GM12801 (cell line): ENCODE data around the gene TLL2.

Experiments used
- TF ChIP-seq, protein P1 (sequence below): IDR thresholded peaks from one replicate; pipeline ENCODE4 v1.5.1; 2011; ENCODE audit warnings: control low read depth; ENCODE audit not compliant: insufficient read length; ENCODE audit errors: extremely low read depth

TLL2 gene

DNA sequence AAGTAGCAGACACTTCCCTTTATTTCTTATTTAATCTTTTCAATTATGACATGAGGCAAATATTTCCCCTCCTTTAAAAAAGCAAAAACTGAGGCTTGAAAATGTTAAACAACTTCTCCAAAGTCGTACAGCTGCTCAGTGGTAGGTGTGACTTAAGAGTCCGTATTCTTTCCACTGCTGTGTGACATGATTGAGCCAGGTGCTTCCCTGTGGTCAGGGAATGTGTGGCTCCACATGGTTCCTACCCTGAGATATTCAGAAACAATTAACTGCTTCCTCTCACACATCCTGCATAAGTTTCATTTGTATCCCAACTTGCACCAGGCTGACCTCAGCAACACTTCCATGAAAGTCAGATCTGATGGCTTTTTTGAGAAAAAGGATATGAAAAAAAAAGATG is 168.5 kb downstream of the TLL2 start:
- TF ChIP-seq, protein P1, sequence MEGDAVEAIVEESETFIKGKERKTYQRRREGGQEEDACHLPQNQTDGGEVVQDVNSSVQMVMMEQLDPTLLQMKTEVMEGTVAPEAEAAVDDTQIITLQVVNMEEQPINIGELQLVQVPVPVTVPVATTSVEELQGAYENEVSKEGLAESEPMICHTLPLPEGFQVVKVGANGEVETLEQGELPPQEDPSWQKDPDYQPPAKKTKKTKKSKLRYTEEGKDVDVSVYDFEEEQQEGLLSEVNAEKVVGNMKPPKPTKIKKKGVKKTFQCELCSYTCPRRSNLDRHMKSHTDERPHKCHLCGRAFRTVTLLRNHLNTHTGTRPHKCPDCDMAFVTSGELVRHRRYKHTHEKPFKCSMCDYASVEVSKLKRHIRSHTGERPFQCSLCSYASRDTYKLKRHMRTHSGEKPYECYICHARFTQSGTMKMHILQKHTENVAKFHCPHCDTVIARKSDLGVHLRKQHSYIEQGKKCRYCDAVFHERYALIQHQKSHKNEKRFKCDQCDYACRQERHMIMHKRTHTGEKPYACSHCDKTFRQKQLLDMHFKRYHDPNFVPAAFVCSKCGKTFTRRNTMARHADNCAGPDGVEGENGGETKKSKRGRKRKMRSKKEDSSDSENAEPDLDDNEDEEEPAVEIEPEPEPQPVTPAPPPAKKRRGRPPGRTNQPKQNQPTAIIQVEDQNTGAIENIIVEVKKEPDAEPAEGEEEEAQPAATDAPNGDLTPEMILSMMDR: no peak

DNA sequence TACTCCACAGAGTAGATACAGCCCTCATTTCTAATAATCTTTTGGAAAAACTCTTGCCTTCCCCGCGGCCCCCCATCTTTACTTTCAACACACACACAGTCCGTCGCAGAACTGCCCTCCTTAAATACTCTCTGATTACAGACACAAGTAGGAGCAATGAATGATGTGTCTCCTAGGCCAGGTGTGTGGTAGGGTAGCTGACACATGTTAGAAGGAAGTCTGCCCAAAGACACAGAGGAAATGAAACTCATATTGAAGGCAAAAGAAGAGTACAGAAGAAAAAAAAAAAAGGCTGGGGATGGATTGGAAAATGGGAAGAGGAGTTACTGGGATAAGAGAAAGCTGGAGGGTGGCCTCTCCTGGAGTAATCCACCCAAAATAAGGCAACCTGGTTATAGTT is 169.5 kb downstream of the TLL2 start:
- TF ChIP-seq, protein P1: no peak

DNA sequence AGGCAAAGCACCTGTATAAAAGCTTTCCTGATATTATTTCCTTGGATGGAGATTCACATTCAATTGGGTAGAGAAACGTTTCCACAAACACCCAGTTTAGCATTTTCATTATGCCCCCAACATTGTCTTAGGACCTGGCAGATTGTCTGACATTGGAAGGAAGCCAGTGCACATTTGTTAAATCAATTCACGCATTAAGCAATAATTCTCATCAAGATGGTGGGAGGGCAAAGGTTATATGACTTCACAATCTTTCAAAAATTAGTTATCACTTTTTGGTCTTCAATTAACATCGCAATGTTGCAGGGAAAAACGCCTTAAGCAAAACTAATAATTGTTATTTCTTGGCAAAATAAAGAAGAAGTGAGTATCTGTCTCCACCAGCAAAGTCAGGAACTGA is 171.3 kb downstream of the TLL2 start:
- TF ChIP-seq, protein P1: no peak

DNA sequence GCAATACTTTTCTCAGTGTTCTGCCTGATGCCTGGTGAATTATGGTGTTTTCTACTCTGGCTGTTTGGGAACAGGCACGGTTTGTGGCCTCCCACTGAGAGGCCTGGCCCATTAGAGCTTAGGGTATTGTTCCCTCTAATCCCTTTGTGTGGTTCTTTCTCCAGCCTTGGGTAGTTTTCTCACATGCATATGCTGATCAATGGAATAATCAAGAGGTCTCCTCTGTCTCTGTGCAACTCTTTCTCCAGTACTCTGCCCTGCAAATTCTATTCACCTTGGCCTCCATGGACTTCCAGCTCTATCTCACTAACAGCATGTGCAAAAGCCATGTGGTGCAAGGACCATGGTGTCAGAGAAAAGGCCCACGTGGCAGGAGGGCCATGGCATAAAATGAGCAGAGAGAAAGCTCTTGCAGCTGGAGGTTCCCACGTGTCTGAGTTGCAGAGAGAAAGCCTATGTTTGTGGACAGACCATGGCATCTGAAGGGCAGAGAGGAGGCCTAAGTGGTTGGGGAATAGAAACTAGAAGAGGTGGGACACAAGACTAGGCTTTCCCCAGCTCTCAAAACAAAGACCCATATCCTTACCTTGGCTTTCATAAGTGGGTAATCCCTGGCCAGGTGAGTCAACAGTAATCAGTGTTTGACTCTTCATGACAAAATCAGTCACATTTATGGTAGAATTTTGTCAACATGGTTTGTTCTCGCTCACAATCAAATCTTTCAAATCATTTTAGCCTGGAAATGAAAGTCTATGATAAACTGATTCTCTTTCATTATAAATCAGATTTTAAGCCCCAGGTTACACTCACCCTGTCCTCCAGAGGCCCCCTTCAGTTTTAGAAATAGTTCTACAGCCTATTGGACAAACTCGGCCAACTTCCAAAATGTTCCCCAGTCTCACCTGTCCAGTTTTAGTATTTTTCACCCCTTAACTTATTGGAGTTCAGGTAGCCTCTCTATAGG is 172.2 kb downstream of the TLL2 start:
- TF ChIP-seq, protein P1: no peak

DNA sequence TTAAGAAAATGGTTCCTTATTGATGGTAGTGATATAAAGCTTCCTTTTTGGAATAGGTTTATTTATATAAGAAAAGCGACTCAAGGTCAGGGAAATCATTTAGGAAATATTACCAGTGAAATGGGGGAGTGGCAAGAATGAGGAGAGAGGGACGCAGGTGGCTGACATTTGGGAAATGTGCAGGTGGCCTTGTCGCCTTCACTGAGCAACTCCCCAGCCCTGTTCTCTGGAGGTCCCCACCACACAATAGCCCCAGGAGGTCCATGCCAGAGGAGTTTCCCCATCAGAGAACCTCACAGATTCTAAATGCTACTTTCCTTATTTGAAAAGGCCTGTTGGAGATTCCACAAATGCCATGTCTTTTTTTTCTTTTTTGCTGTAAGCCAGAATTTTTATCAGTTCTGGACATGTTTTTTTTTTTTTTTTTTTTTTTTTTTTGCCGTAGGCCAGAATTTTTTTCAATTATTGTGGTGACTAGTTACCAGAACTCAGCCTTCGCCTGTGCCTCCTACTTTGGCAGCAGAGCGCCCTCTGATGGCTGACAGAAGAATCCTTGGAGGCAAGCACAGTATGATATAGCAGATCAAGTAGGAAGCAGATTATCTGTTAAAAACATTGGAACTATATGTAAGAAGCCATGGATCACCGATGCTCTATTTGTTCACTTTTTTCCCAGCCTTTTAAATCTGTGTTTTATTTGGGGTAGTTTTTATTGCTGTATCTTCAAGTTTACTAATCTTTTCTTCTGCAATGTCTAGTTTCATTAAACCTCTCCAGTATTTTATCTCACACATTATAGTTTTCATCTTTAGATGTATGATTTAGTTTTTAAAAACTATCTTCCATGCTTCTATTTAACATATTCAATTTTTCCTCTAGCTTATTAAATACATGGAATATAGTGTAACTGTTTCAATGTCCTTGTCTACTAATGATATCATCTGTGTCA is 173.5 kb downstream of the TLL2 start:
- TF ChIP-seq, protein P1: no peak

DNA sequence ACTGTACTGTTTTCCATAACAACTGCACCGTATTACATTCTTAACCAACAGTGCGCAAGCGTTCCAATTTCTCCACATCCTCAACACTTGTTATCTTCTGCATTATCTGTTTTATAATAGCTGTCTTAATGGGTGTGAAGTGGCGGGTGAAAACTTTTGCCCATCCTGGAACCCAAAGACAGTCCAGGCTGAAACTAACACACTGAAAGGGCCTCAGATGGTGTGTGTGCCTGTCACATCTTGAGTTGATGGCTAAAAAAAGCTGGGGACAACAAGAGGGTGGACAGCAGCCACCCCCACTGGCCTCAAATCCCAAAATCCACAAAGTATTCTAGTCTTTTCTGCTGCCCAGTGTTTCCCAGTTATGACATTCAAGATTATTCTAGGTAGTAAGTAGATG is 174.3 kb downstream of the TLL2 start:
- TF ChIP-seq, protein P1: no peak

DNA sequence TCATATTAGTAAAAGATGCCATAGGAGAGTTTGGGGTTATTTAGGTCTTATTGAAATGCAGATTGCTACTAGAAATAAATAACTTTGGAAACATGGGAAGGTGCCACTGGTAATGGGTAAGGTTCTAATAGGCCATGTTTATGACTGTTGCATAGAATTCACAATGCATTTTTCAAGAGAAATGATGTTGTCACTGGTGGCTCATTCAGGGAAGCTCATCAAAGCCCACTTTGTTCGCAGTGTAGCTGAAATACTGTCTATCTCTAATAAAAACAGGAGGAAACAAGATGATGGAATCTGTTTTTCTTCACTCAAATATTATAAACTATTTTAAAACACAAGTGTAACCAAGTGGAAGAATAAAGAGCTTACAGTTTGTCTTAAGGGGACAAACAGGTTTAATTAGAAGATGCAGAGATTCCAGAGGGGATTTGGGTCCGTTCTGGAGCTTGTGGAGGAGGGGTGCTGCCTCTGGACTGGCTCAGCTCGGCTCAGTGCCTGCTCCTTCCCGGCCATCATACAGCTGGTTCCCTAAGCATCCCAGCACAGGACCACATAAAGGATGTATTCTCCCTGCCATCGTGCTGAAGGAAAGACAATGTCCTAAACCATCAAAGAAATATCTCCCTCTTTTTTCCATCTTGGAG is 175.3 kb downstream of the TLL2 start:
- TF ChIP-seq, protein P1: no peak
